ENCODE measurements around the gene GNG12.

DNA sequence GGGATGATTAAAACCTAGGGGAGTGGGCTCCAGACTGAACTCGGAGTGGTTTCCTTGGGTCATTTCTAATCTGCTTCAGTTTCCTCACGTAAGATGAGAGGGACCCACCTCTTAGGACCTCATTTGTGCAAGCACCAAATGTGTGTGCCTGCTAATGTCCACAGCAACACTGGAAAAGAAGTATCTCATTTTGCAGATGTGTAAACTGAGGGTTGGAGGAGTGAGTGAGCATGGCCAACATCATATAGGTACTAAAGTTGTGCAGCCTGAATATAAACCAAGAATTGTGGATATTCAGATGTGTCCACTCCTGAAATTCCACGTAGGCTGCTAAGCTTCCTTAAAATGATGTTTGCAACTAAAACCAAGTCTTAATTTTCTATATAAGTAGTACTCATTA is 96.5 kb downstream of the GNG12 start:
- TF ChIP-seq, protein P1, sequence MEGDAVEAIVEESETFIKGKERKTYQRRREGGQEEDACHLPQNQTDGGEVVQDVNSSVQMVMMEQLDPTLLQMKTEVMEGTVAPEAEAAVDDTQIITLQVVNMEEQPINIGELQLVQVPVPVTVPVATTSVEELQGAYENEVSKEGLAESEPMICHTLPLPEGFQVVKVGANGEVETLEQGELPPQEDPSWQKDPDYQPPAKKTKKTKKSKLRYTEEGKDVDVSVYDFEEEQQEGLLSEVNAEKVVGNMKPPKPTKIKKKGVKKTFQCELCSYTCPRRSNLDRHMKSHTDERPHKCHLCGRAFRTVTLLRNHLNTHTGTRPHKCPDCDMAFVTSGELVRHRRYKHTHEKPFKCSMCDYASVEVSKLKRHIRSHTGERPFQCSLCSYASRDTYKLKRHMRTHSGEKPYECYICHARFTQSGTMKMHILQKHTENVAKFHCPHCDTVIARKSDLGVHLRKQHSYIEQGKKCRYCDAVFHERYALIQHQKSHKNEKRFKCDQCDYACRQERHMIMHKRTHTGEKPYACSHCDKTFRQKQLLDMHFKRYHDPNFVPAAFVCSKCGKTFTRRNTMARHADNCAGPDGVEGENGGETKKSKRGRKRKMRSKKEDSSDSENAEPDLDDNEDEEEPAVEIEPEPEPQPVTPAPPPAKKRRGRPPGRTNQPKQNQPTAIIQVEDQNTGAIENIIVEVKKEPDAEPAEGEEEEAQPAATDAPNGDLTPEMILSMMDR (IDR thresholded peaks at IDR 0.05; ENCODE audit: extremely low read depth in 1 of 2, insufficient read depth in 1 of 2, low read depth in 1 of 2, low read length in 2 of 2), result no peak
- no peak for TF ChIP-seq POLR2A (IDR thresholded peaks at IDR 0.05; ENCODE audit: low read depth, low read length)
- TF ChIP-seq EZH2 (IDR thresholded peaks at IDR 0.05; ENCODE audit: borderline replicate concordance, low read depth, low read length, severe bottlenecking), result no peak
- TF ChIP-seq, protein P2, sequence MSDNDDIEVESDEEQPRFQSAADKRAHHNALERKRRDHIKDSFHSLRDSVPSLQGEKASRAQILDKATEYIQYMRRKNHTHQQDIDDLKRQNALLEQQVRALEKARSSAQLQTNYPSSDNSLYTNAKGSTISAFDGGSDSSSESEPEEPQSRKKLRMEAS (IDR thresholded peaks at IDR 0.05; ENCODE audit: insufficient read depth, insufficient read length), result no peak
- TF ChIP-seq POLR2AphosphoS5 (IDR thresholded peaks at IDR 0.05; ENCODE audit: insufficient read depth, low read depth, low read length), result no peak
